GM19193 (cell line): ENCODE measurements around the gene QSOX2.

Source experiments
- POLR2A ChIP-seq: IDR thresholded peaks from 4 replicates; pipeline ENCODE4 v1.6.1; 2011; ENCODE audit not compliant: insufficient read depth, insufficient read length; ENCODE audit errors: extremely low read depth

The QSOX2 gene

GRCh38 chr9:136171801-136172411 is 73.7 kb downstream of the QSOX2 start:
- no peak for TF ChIP-seq POLR2A

DNA sequence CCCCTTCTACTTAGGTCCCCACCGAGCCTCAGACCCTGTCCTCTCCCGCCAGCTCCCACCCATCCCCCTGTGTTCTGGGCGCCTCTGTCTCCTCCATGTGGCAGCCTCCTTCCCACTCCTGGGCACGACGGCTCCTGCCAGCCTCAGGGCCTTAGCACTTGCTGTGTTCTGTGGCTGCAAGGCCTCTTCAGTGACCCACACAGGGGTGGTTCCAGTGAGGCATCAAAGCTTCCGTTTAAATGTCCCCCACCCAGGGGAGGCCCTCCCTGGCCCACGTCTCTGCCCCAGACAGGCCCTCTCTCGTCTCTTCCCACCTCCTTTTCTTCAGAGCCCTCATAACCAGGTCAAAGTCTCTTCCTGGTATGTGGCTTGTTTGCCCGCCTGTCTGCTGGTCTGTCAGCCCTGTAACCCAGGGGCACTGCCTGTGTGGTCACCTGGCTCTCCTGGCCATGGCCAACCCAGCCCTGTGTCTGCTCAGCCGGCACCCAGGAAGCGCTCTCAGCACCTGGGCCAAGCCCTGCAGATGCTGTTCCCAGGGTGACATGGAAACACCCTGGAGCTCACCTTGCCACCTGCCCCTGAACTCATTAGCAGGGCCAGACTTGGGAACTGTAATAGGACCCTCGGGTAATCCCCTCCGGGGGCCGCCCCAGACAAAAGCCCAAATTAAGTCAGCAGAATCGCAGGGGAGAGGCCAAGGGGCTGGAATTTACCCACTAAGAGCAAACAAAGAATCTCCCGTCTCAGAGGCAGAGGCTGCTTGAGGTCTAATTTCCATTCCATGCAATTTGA is 74.4 kb downstream of the QSOX2 start:
- no peak for TF ChIP-seq POLR2A

- TF ChIP-seq POLR2A = no peak
Measured at GRCh38 chr9:136170006-136170901, 75.4 kb downstream of the QSOX2 start.

DNA sequence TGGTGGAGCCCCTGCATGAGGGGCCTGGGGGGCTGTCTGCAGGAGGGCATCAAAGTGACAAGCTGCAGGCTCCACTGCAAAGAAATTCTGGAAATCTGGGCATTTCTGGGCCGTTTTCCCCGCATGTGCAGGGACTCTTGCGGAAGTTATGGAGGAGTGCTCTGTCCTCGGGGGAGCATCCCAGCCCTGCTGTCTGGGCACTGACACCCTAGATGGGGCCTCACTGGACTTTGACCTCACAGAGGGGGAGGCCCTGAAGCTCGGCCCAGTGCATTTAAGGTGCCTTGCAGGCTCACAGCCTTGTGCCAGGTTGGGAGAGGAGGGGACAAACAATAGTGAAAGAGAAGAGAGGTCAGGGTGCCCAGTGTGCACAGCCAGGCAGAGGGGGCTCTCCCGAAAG is 76.1 kb downstream of the QSOX2 start:
- no peak for TF ChIP-seq POLR2A

GRCh38 chr9:136163248-136163850 is 82.3 kb downstream of the QSOX2 start:
- TF ChIP-seq POLR2A = no peak

DNA sequence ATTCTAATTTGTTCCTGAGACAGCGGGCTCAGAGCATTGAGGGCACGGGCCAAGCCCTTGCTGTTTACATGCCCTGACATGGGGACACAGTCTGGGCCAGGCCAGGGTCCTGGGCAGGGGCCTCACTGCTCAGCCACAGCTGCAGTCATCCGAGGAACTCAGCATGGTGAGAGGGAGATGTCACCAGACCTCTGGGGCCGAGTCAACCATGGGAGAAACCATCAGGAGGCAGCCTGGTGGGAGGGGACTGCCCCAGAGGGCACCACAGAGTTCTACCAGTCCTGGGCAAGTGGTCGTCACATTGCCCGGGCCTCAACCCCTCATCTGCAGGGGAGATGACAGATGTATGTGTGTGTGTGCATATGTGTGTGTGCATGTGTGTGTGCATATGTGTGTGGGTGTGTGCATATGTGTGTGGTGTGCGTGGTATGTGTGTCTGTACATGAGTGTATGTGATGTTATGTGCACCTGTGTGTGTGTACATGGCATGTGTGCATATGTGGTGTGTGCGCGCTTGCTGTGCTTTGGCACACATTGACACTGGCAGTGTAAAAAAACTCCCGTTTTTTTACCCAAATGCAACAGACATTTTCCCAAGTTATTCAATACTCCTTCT is 84.5 kb downstream of the QSOX2 start:
- no peak for TF ChIP-seq POLR2A

- no peak for TF ChIP-seq POLR2A
Measured at GRCh38 chr9:136160381-136160841, 85.2 kb downstream of the QSOX2 start.

DNA sequence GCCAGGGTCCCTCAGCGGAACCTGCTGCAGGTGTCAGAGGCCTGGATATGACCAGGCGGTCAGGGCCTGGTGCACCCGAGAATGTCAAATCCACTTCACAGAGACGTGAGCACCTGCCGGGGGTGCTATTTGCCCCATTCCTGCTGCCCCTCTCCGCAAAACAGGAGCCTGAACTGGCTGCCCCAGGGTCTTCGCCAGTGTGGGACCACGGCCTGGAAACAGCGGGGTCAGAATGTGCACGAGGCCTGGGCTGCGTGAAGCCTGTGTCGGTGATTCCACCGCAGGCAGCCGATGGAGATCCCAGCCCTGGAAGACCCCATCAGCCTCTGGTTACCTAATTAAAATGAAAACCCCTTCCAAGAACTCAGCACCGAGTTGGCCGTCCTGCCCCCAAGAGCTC is 85.8 kb downstream of the QSOX2 start:
- no peak for TF ChIP-seq POLR2A

GRCh38 chr9:136157477-136158265 is 87.9 kb downstream of the QSOX2 start:
- no peak for TF ChIP-seq POLR2A
